Dendritic cell treated with granulocyte-macrophage colony-stimulating factor and Interleukin-4, amounts not matched to agents 40 ng/mL and 50 ng/mL, for 4 days (primary cell): ENCODE results near the gene DPYSL4.

ENCODE experiments used
- H3K27ac Mint-ChIP-seq: one replicate; pipeline ENCODE4 v1.8.0; 2022; ENCODE audit warnings: mild to moderate bottlenecking, mixed read lengths
- H3K27me3 Mint-ChIP-seq: one replicate; pipeline ENCODE4 v1.8.0; 2022; ENCODE audit warnings: mild to moderate bottlenecking, mixed read lengths
- H3K36me3 Mint-ChIP-seq: one replicate; pipeline ENCODE4 v1.8.0; 2022; ENCODE audit warnings: low read depth, mixed read lengths
- H3K4me1 Mint-ChIP-seq: one replicate; pipeline ENCODE4 v1.8.0; 2022; ENCODE audit warnings: low read depth, mixed read lengths
- H3K4me3 Mint-ChIP-seq: one replicate; pipeline ENCODE4 v1.8.0; 2022; ENCODE audit warnings: mild to moderate bottlenecking, moderate library complexity, mixed read lengths
- H3K9me3 Mint-ChIP-seq: one replicate; pipeline ENCODE4 v1.8.0; 2022; ENCODE audit warnings: mixed read lengths
- intact Hi-C: fragments of 100-400 bp; cut with micrococcal nuclease; formaldehyde crosslinking; loops from one replicate; pipeline ENCODE4 v1.15.0; 2022

DPYSL4 gene

DNA sequence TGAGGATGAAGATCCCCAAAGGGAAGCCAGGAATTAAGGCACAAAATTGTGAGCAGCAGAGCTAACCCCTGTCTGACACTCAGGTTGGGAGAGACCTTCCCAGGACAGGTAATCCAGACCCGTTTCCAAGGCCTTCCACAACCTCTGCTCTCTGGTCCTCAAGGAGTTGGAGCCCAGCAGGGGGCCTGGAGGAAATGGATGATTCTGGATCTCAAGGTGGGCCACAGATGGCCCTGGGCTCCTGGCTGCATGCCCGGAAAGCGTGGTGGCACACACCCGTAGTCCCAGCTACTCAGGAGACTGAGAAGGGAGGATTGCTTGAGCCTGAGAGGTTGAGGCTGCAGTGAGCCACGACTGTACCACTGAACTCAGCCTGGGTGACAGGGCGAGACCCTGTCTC lies 42.3 kb downstream of the DPYSL4 start:
- no peak overlapping the region for H3K27ac Mint-ChIP-seq
- intact Hi-C loops: loop anchor here (10.0 kb wide), 1 partner anchor 406 kb away; no protein-coding TSS in a partner anchor
- H3K27me3 Mint-ChIP-seq: no peaks in the 10 kb centered on the region

GRCh38 chr10:132229834-132230556 lies 43.2 kb downstream of the DPYSL4 start:
- peaks cover 39% of the 10 kb centered on the region for H3K36me3 Mint-ChIP-seq
- H3K4me3 Mint-ChIP-seq: peak overlapping the region; percentile 60
- intact Hi-C loops: loop anchor here (5.0 to 10.0 kb wide), 2 partner anchors 77 to 405 kb away; partner anchors contain the start of gene STK32C
- H3K27ac Mint-ChIP-seq: no peak overlapping the region
- H3K9me3 Mint-ChIP-seq: no peaks in the 10 kb centered on the region
- no peaks in the 10 kb centered on the region for H3K27me3 Mint-ChIP-seq
- H3K4me1 Mint-ChIP-seq: no peaks in the 10 kb centered on the region

More for the DNA sequence above, 42.3 kb downstream of the DPYSL4 start:
- no peak overlapping the region for H3K4me3 Mint-ChIP-seq
- no peaks in the 10 kb centered on the region for H3K4me1 Mint-ChIP-seq
- peaks cover 48% of the 10 kb centered on the region for H3K36me3 Mint-ChIP-seq
- H3K9me3 Mint-ChIP-seq: no peaks in the 10 kb centered on the region

- Mint-ChIP-seq H3K36me3 (peaks cover 32% of the 10 kb centered on the region), H3K9me3 (no peaks in the 10 kb centered on the region), H3K4me1 (no peaks in the 10 kb centered on the region), H3K27me3 (no peaks in the 10 kb centered on the region), H3K27ac (no peak overlapping the region), H3K4me3 (peak overlapping the region; percentile 56)
- intact Hi-C loops: loop anchor here (5.0 kb wide), 1 partner anchor 77 kb away; the partner anchor contains the start of gene STK32C
Measured at GRCh38 chr10:132230557-132231210, 43.9 kb downstream of the DPYSL4 start.

- Mint-ChIP-seq H3K36me3 (peaks cover 29% of the 10 kb centered on the region), H3K4me3 (no peak overlapping the region), H3K27me3 (no peaks in the 10 kb centered on the region), H3K27ac (no peak overlapping the region), H3K4me1 (no peaks in the 10 kb centered on the region), H3K9me3 (no peaks in the 10 kb centered on the region)
- intact Hi-C loops: loop anchor here (2.0 to 5.0 kb wide), 2 partner anchors 76 to 99 kb away; partner anchors contain the start of gene STK32C
Measured at GRCh38 chr10:132231656-132232022, 44.9 kb downstream of the DPYSL4 start.

DNA sequence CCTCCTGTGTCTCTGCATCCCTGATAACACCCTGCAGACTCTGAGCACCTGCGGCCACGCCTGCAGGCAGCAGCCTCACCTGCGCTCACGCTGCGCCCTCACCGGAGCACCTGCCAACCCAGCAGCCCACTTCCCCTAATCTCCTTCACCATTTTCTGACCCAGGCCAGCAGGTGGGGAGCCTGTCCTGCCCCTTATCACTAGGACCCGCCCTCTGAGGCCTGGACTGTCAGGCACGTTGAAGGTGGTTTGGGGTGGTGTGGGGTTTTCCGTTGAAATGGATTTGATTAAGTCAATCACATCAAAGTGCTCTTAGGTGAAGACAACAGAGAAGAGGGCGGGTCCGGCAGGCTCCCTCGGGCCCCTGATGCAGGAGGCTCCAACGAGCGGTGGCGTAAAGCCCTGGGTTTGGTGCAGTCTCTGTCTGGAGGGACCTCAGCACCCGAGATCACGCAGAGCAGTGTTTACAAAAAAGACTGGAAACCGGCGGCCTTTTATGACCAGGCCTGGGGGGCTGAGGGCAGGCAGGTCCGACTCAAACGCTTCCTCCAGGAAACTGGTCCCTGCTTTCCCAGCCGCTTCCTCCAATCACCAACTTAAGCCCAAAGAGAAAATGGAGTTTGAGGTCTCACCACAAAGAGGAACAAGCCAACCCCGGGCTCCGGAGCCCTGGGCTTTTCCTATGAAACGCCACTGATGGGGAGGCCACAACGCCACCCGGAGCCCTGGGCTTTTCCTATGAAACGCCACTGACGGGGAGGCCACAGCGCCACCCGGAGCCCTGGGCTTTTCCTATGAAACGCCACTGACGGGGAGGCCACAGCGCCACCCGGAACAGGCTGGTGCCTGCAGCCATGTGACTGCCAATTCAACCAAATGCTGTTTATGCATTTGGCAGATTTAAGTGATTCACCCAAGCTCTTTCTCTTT lies 45.5 kb downstream of the DPYSL4 start:
- Mint-ChIP-seq H3K9me3 (no peaks in the 10 kb centered on the region), H3K4me3 (peak overlapping the region; percentile 11)
- intact Hi-C loops: loop anchor here (2.0 to 5.0 kb wide), 2 partner anchors 75 to 99 kb away; partner anchors contain the start of gene STK32C

GRCh38 chr10:132232981-132233380 lies 46.2 kb downstream of the DPYSL4 start:
- no peaks in the 10 kb centered on the region for H3K4me1 Mint-ChIP-seq
- no peaks in the 10 kb centered on the region for H3K27me3 Mint-ChIP-seq
- H3K9me3 Mint-ChIP-seq: no peaks in the 10 kb centered on the region
- peaks cover 16% of the 10 kb centered on the region for H3K36me3 Mint-ChIP-seq
- no peak overlapping the region for H3K27ac Mint-ChIP-seq
- intact Hi-C loops: loop anchor here (2.0 to 5.0 kb wide), 2 partner anchors 74 to 98 kb away; partner anchors contain the start of gene STK32C
- H3K4me3 Mint-ChIP-seq: no peak overlapping the region

More for the DNA sequence above, 45.5 kb downstream of the DPYSL4 start:
- no peak overlapping the region for H3K27ac Mint-ChIP-seq
- H3K36me3 Mint-ChIP-seq: peaks cover 23% of the 10 kb centered on the region
- H3K27me3 Mint-ChIP-seq: no peaks in the 10 kb centered on the region
- H3K4me1 Mint-ChIP-seq: no peaks in the 10 kb centered on the region

DNA sequence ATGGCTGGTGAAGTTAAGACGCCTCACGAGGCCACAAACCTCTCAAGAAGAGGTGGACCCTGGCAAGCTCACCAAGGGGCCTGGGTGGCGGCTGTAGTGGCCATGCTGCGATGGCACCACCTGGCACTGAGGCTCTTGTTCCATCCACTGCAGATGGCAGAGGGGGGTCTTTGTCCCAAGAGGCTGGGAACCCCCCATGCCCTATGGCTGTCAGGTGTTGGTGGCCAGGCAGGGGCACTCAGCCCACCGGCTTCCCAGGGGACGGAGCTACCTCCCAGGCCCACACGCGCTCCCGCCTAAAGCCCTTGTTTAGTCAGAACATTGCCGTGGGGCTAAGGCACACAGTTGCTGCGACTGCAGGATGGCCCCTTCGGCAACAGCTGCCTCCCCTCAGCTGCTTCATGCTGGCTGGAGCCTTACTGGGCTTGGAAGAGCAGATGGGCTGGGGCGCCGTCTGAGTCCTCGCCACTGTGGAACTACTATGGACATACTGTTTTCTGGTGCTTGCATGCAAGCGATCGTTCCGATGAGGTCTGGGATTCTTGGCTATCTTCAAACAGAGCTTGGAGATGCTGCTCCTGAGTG lies 46.8 kb downstream of the DPYSL4 start:
- intact Hi-C loops: loop anchor here (2.0 to 5.0 kb wide), 2 partner anchors 74 to 97 kb away; partner anchors contain the start of gene STK32C
- Mint-ChIP-seq H3K27ac (no peak overlapping the region), H3K36me3 (peaks cover 18% of the 10 kb centered on the region), H3K9me3 (no peaks in the 10 kb centered on the region), H3K4me3 (no peak overlapping the region), H3K27me3 (peaks cover 5% of the 10 kb centered on the region), H3K4me1 (no peaks in the 10 kb centered on the region)

DNA sequence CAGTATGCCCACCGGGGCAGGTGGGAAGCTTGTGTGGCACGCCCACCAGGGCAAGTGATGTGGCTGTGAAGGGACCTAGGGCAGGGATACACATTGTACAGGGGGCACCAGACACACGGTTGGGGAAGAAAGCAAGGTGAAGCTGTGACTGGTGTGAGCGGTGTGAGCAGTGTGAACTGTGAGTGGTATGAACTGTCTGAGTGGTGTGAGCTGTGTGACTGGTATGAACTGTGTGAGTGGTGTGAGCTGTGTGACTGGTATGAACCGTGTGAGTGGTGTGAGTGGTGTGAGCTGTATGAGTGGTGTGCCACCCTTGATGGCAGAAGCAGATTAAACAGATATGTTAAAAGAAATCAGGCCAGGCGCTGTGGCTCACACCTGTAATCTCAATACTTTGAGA lies 48.1 kb downstream of the DPYSL4 start:
- Mint-ChIP-seq H3K36me3 (peaks cover 19% of the 10 kb centered on the region), H3K4me1 (no peaks in the 10 kb centered on the region), H3K27ac (no peak overlapping the region), H3K9me3 (no peaks in the 10 kb centered on the region), H3K4me3 (no peak overlapping the region), H3K27me3 (peaks cover 8% of the 10 kb centered on the region)
- intact Hi-C loops: loop anchor here (5.0 kb wide), 1 partner anchor 72 kb away; the partner anchor contains the start of gene STK32C

GRCh38 chr10:132236161-132236560 lies 49.4 kb downstream of the DPYSL4 start:
- H3K9me3 Mint-ChIP-seq: no peaks in the 10 kb centered on the region
- peaks cover 8% of the 10 kb centered on the region for H3K27me3 Mint-ChIP-seq
- H3K4me3 Mint-ChIP-seq: no peak overlapping the region
- H3K4me1 Mint-ChIP-seq: no peaks in the 10 kb centered on the region
- intact Hi-C loops: no loop called here
- H3K36me3 Mint-ChIP-seq: peaks cover 32% of the 10 kb centered on the region
- no peak overlapping the region for H3K27ac Mint-ChIP-seq

DNA sequence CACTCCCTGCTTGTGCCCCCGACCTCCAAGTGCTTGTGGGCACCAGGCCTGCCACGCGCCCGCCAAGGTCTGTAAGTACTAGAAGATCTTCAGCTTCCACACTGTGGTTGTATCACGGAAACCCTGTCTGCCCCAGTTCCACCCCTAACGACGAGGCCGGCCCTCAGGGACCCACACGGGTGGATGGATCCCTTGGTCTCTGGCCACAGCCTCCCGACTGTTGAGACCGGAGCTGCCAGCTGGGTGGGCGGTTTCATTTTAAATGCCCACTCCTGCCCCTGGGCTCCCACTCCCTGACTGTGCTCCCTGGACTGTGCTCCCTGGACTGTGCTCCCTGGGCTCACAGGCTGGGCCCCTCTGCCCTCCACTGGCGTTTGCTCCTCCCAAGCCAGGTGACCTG lies 50.1 kb downstream of the DPYSL4 start:
- no peaks in the 10 kb centered on the region for H3K4me1 Mint-ChIP-seq
- no peak overlapping the region for H3K27ac Mint-ChIP-seq
- peaks cover 8% of the 10 kb centered on the region for H3K27me3 Mint-ChIP-seq
- no peak overlapping the region for H3K4me3 Mint-ChIP-seq
- intact Hi-C loops: no loop called here
- no peaks in the 10 kb centered on the region for H3K9me3 Mint-ChIP-seq
- H3K36me3 Mint-ChIP-seq: peaks cover 40% of the 10 kb centered on the region

DNA sequence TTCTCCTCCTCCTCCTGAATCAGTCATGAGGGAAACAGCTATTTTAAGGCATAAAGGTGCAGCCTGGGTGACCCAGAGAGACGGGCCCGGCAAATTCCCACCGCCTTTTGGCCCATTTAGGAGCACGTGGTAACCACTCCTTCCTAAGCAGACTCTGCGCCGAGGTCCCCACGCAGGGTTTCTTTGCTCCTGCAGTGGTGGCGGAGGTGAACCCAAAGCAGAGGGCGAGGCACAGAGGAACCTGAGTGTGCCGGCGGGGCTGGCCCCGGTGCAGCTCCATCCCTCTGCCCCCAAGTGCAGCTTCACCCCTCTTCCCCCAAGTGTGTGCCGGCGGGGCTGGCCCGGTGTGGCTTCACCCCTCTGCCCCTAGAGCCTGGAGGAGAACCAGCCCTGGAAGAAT lies 50.6 kb downstream of the DPYSL4 start:
- Mint-ChIP-seq H3K27ac (no peak overlapping the region), H3K4me3 (no peak overlapping the region), H3K9me3 (no peaks in the 10 kb centered on the region), H3K4me1 (no peaks in the 10 kb centered on the region), H3K36me3 (peaks cover 45% of the 10 kb centered on the region), H3K27me3 (peaks cover 8% of the 10 kb centered on the region)
- intact Hi-C loops: no loop called here

DNA sequence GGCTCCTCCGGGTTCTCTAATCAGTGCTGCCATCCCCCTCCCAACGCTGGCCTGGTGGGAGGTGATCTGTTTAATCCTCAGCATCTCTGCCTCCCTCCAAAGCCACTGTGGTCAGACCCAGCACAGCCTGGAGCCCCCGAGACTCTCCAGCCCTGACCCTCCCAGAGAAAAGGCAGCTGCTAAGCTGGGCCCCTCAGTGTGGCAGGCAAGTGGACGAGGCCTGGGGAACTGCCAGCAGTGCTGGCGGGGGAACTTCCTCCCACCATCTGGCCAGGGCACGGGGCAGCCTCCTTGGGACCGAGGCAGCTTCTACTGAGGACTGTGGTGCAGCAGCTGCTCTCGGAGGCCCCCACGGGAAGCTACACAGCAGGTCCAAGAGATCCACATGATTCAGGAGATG lies 51.1 kb downstream of the DPYSL4 start:
- Mint-ChIP-seq H3K27me3 (peaks cover 8% of the 10 kb centered on the region), H3K36me3 (peaks cover 48% of the 10 kb centered on the region), H3K4me1 (no peaks in the 10 kb centered on the region), H3K27ac (no peak overlapping the region), H3K4me3 (no peak overlapping the region), H3K9me3 (no peaks in the 10 kb centered on the region)
- intact Hi-C loops: no loop called here

GRCh38 chr10:132238371-132239125 lies 51.8 kb downstream of the DPYSL4 start:
- H3K4me3 Mint-ChIP-seq: no peak overlapping the region
- no peak overlapping the region for H3K27ac Mint-ChIP-seq
- peaks cover 48% of the 10 kb centered on the region for H3K36me3 Mint-ChIP-seq
- no peaks in the 10 kb centered on the region for H3K4me1 Mint-ChIP-seq
- H3K27me3 Mint-ChIP-seq: peaks cover 8% of the 10 kb centered on the region
- intact Hi-C loops: no loop called here
- H3K9me3 Mint-ChIP-seq: no peaks in the 10 kb centered on the region
